NCI-H2107 treated with DMSO at 0.1 percent for 48 hours (cell line): ENCODE measurements around the gene SLC29A3.
A peak's percentile ranks its signal among the peaks of the same experiment; 100 is the strongest.
"Not testable (repeated sequence)": the region's sequence is repeated elsewhere in the genome, so short reads cannot be mapped to it uniquely, and the experiment has no call there.

Source experiments
- DNase-seq: peaks from one replicate; lab custom pipeline; 2025; ENCODE audit not compliant: unreplicated experiment; lab: John Stamatoyannopoulos, UW

The SLC29A3 gene

GRCh38 chr10:71344154-71344925 is 25.3 kb downstream of the SLC29A3 start:
- DNase-seq, result no peak

DNA sequence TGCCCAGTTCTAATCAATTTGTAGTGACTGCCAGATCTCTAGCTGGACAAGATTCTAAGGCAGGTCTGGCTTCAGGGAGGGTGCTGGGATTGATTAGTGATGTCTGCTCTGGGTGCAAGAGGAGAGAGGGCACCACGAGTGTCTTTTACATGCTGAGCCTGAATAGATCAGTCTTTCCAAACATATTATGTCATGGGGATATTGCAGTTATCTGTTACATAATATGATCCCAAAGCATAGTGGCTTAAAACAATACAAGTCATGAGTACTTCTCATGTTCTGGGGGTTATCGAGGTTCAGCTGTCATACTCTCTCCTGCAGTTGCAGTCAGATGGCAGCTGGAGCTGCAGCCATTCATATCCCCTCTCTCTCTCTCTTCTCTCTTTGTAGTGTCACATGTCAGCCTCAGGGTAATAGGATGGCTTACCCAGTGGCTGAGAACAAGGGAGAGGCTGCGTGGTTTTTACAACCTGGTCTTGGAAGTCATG is 26.0 kb downstream of the SLC29A3 start:
- peak; percentile 85 for DNase-seq

GRCh38 chr10:71345694-71346093 is 26.6 kb downstream of the SLC29A3 start:
- no peak for DNase-seq

GRCh38 chr10:71346731-71347130 is 27.7 kb downstream of the SLC29A3 start:
- DNase-seq, result no peak

DNA sequence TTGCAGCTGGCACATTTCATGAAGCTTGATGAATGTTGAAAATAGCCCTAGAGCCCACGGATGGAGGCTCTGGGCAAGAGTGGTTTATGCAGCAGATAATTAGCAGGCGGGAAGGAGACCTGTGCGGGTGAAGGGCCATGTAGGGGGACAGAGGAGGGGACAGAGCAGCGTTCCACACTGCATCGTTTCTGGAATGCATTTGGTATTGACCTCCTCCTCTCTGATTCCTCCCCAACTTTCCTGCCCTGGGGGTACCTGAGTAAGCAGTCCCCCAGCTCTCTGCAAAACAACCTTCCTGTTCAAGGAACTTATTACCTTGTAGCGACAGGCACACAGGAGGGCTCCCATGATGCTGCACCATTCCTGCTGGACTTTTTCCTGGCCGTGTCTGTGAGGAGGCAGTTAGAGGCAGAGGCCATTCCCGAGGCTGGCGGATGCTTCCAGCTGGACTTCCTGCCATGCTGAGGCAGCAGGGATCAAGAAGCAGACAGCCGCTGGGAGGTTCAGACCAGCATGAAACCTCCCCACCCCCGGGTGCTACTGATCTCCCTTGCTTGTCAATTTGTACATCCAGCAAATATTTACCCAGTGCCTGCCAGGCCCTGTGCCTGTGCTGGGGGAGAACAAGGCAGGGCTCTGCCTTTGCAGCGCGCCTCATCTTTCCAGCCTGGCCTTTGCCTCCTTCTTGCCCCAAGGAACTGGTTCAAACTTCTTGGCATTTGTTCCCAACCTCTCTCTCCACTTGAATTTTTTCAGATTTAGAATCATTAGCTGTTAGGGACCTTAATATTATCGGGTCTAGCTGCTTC is 28.7 kb downstream of the SLC29A3 start:
- no peak for DNase-seq

- no peak for DNase-seq
These were observed 29.8 kb downstream of the SLC29A3 start for GRCh38 chr10:71348850-71349249.

- no peak for DNase-seq
These were observed 30.3 kb downstream of the SLC29A3 start for GRCh38 chr10:71349406-71349805.

GRCh38 chr10:71351087-71351486 is 32.0 kb downstream of the SLC29A3 start:
- no peak for DNase-seq

DNA sequence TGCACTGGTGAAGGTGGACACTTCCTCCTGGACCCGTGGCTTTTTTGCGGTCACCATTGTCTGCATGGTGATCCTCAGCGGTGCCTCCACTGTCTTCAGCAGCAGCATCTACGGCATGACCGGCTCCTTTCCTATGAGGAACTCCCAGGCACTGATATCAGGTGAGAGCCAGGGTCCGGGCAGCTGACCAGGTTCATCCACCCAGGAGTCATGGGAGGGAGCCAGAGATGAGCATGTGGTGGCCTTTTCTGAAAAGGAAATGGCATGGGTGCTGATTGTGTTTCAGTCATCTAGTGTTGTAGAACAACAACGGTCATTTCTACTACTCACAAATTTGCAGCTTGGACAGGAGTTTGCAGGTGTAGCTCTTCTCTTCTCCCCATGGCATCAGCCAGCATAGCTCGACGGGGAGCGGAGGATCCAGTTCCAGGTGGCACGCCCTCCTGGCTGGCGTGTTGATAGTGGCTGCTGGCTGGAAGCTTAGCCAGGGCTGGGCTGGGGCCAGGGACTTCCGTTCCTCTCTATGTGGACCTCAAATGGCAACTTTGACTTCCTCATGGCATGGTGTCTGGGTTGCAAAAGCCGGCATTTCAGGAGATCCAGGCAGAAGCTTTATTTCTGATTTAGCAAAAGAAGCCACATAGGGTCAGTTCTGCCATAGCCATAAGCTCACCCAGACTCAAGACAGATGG is 32.7 kb downstream of the SLC29A3 start:
- DNase-seq, result no peak

- no peak for DNase-seq
These were observed 34.6 kb downstream of the SLC29A3 start for GRCh38 chr10:71353639-71354038.

DNA sequence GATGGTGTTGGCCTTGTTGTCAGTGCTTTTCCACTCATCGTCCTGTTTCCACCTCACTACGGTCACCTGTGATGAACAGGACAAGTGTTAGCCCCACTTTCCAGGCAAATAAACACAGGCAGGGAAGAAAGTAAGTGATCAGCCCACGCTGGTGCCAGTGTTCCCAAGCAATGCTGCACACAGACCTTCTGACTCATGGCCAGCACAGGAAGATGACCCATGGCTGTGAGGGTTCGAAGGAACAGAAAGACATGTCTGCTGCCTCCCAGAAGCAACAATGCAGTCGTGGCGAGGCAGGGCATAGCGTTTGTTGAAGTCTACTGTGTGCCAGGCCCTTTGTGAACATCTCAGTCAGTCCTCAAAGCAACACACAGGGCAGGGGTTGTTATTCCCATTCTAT is 35.7 kb downstream of the SLC29A3 start:
- no peak for DNase-seq

GRCh38 chr10:71355886-71356285 is 36.8 kb downstream of the SLC29A3 start:
- no peak for DNase-seq

DNA sequence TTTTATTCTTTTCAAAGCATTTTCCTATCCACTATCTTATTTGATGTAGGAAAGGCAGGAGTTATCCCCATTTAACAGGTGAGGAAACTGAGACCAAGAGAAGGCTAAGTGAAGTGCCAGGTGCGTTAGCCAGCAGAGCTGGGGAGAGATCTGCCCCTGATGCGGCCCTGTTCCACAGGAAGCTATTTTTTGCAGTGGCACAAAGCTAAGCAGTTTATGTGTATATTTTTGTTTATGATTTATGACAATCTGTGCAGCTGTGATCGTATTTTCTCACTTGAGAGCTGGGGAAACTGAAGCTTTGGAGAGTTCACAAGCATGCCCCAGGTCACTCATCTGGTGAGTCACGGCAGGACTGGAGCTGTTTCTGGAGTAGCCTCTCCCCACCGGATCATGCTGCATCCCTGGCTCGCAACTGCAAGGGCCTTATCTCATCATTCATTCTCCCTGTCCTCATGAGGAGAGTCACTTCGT is 38.8 kb downstream of the SLC29A3 start:
- no peak for DNase-seq

GRCh38 chr10:71358277-71358676 is 39.2 kb downstream of the SLC29A3 start:
- DNase-seq, result no peak

GRCh38 chr10:71358906-71359305 is 39.8 kb downstream of the SLC29A3 start:
- DNase-seq, result not testable (repeated sequence)

- no peak for DNase-seq
These were observed 40.4 kb downstream of the SLC29A3 start for GRCh38 chr10:71359364-71360046.

DNA sequence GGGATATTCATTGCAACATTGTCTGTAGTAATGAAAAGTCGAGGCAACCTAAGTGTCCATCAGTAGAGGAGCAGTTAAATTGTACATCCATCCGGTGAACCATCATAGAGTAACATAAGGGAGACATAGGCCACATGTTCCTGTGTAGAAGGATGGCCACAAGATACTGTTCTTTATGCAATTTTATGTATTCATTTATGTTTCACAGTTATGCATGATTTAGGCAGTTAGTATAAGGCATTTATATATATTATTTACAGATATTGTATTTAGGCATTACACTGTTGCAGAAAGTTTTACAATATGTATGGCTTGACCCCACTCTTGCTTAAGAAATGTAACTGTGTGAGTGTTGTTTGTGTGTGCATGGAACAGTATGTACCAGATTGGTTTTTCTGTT is 41.7 kb downstream of the SLC29A3 start:
- no peak for DNase-seq

DNA sequence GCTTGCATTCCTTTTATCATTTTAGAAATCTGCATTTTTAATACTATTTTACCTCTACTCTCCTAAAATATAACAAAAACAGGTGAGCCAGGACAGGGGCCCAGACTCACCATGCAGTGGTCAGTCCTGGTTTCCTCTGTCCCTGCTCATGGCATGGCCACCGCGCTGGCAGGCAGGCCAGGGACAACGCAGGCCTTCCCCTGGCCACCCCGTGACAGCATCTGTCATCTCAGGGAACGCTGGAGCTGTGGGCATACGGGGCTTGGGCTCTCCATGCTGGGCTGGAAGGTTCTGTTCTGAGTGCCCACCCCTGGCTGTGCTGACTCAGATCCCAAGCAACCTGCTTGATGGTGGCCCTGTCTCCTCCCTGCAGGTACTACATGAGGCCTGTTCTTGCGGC is 42.5 kb downstream of the SLC29A3 start:
- DNase-seq, result no peak

DNA sequence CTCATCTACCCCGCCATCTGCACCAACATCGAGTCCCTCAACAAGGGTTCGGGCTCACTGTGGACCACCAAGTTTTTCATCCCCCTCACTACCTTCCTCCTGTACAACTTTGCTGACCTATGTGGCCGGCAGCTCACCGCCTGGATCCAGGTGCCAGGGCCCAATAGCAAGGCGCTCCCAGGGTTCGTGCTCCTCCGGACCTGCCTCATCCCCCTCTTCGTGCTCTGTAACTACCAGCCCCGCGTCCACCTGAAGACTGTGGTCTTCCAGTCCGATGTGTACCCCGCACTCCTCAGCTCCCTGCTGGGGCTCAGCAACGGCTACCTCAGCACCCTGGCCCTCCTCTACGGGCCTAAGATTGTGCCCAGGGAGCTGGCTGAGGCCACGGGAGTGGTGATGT is 43.1 kb downstream of the SLC29A3 start:
- DNase-seq, result no peak

DNA sequence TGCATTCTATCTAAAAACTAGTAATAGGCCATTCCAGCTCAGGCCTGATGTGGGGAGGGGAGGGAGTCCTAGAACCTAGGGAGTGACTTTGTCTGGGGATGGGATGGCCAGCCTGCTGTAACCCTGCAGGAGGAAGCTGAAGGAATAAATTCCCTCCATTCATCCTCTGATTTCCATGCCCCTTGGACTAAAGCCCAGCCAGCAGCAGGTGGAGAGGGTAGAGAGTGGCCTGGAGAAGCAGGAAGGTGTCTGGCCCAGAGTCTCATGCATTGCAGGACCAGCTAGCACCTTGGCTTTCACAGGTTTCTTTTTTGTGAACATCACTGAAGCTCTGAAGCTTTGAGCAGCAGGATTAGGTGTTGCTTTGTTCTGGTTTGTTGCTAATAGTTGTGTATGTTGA is 44.9 kb downstream of the SLC29A3 start:
- peak; percentile 7 for DNase-seq

GRCh38 chr10:71365366-71365765 is 46.3 kb downstream of the SLC29A3 start:
- DNase-seq, result no peak
